ENCODE measurements around the gene MRPL39.
A peak's percentile ranks its signal among the peaks of the same experiment; 100 is the strongest.
"Not testable (repeated sequence)": the region's sequence is repeated elsewhere in the genome, so short reads cannot be mapped to it uniquely, and the experiment has no call there.

The MRPL39 gene

GRCh38 chr21:25607151-25608043, at the start of gene MRPL39:
Gene MRPL39 (minus strand): TSS chr21:25607481. CDS start chr21:25607475, 6 bp downstream.
- peak; percentile 85 for DNase-seq (ENCODE audit: extremely low spot score, insufficient read length, low read depth)
- peak; percentile 80 for FAIRE-seq

- DNase-seq (ENCODE audit: extremely low spot score, insufficient read length, low read depth) = no peak
- no peak for FAIRE-seq
Observed at GRCh38 chr21:25656412-25656811, 49.1 kb upstream of the MRPL39 start.

- DNase-seq (ENCODE audit: extremely low spot score, insufficient read length, low read depth) = no peak
- no peak for FAIRE-seq
Observed at GRCh38 chr21:25649146-25649545, 41.9 kb upstream of the MRPL39 start.

GRCh38 chr21:25647647-25648046, 40.4 kb upstream of the MRPL39 start:
- DNase-seq (ENCODE audit: extremely low spot score, insufficient read length, low read depth) (no peak), FAIRE-seq (no peak)

GRCh38 chr21:25646474-25646873, 39.2 kb upstream of the MRPL39 start:
- FAIRE-seq = no peak

GRCh38 chr21:25643486-25643885, 36.2 kb upstream of the MRPL39 start:
- no peak for FAIRE-seq
- no peak for DNase-seq (ENCODE audit: extremely low spot score, insufficient read length, low read depth)

More at GRCh38 chr21:25646474-25646873, 39.2 kb upstream of the MRPL39 start:
- no peak for DNase-seq (ENCODE audit: extremely low spot score, insufficient read length, low read depth)

- FAIRE-seq = no peak
- DNase-seq (ENCODE audit: extremely low spot score, insufficient read length, low read depth) = no peak
Observed at GRCh38 chr21:25640943-25641292, 33.6 kb upstream of the MRPL39 start.

- FAIRE-seq (no peak), DNase-seq (ENCODE audit: extremely low spot score, insufficient read length, low read depth) (no peak)
Observed at GRCh38 chr21:25640202-25640942, 33.1 kb upstream of the MRPL39 start.

- DNase-seq (ENCODE audit: extremely low spot score, insufficient read length, low read depth) (peak; percentile 35), FAIRE-seq (peak; percentile 60)
Observed at GRCh38 chr21:25639551-25640201, 32.4 kb upstream of the MRPL39 start.

GRCh38 chr21:25638660-25639550, 31.6 kb upstream of the MRPL39 start, which contains the start of gene JAM2:
Gene JAM2 (plus strand): TSS chr21:25639258. CDS start chr21:25639822, 564 bp downstream.
- DNase-seq (ENCODE audit: extremely low spot score, insufficient read length, low read depth) (peak; percentile 23), FAIRE-seq (peak; percentile 52)

GRCh38 chr21:25637851-25638659, 30.8 kb upstream of the MRPL39 start:
- FAIRE-seq (no peak), DNase-seq (ENCODE audit: extremely low spot score, insufficient read length, low read depth) (no peak)

- FAIRE-seq (no peak), DNase-seq (ENCODE audit: extremely low spot score, insufficient read length, low read depth) (no peak)
Observed at GRCh38 chr21:25636727-25637126, 29.4 kb upstream of the MRPL39 start.

GRCh38 chr21:25635310-25635709, 28.0 kb upstream of the MRPL39 start:
- FAIRE-seq (no peak), DNase-seq (ENCODE audit: extremely low spot score, insufficient read length, low read depth) (no peak)

- no peak for DNase-seq (ENCODE audit: extremely low spot score, insufficient read length, low read depth)
Observed at GRCh38 chr21:25632296-25632695, 25.0 kb upstream of the MRPL39 start.

GRCh38 chr21:25626757-25627156, 19.5 kb upstream of the MRPL39 start:
- FAIRE-seq (no peak), DNase-seq (ENCODE audit: extremely low spot score, insufficient read length, low read depth) (no peak)

More at GRCh38 chr21:25632296-25632695, 25.0 kb upstream of the MRPL39 start:
- FAIRE-seq = no peak

- FAIRE-seq = not testable (repeated sequence)
Observed at GRCh38 chr21:25625776-25626555, 18.7 kb upstream of the MRPL39 start.

GRCh38 chr21:25625036-25625435, 17.8 kb upstream of the MRPL39 start:
- FAIRE-seq (no peak), DNase-seq (ENCODE audit: extremely low spot score, insufficient read length, low read depth) (no peak)

More at GRCh38 chr21:25625776-25626555, 18.7 kb upstream of the MRPL39 start:
- DNase-seq (ENCODE audit: extremely low spot score, insufficient read length, low read depth) = not testable (repeated sequence)

- no peak for FAIRE-seq
- no peak for DNase-seq (ENCODE audit: extremely low spot score, insufficient read length, low read depth)
Observed at GRCh38 chr21:25624511-25624910, 17.2 kb upstream of the MRPL39 start.
